ENCODE measurements around the gene CLP1.
A peak's percentile ranks its signal among the peaks of the same experiment; 100 is the strongest.

CLP1 gene

GRCh38 chr11:57657194-57658022 is at the start of gene CLP1:
Gene CLP1, plus strand, starts transcription at chr11:57657762. Its CDS starts 1,715 bp downstream, at chr11:57659477.
- peak; percentile 97 for DNase-seq

- DNase-seq, result no peak
Measured at GRCh38 chr11:57610170-57610569, 47.4 kb upstream of the CLP1 start.

GRCh38 chr11:57614234-57614772 is 43.3 kb upstream of the CLP1 start:
- DNase-seq, result no peak

GRCh38 chr11:57615308-57615707 is 42.3 kb upstream of the CLP1 start:
- no peak for DNase-seq

- no peak for DNase-seq
Measured at GRCh38 chr11:57616595-57616994, 41.0 kb upstream of the CLP1 start.

- no peak for DNase-seq
Measured at GRCh38 chr11:57618438-57618837, 39.1 kb upstream of the CLP1 start.

GRCh38 chr11:57619331-57619730 is 38.2 kb upstream of the CLP1 start:
- no peak for DNase-seq

GRCh38 chr11:57620467-57620866 is 37.1 kb upstream of the CLP1 start:
- no peak for DNase-seq

GRCh38 chr11:57622263-57622662 is 35.3 kb upstream of the CLP1 start:
- DNase-seq, result no peak

- DNase-seq, result no peak
Measured at GRCh38 chr11:57624864-57625263, 32.7 kb upstream of the CLP1 start.

GRCh38 chr11:57626895-57627294 is 30.7 kb upstream of the CLP1 start:
- no peak for DNase-seq

GRCh38 chr11:57630171-57630570 is 27.4 kb upstream of the CLP1 start:
- DNase-seq, result no peak

- DNase-seq, result no peak
Measured at GRCh38 chr11:57632116-57632515, 25.4 kb upstream of the CLP1 start.

GRCh38 chr11:57633394-57634070 is 24.0 kb upstream of the CLP1 start:
- no peak for DNase-seq

- DNase-seq, result no peak
Measured at GRCh38 chr11:57634311-57634710, 23.3 kb upstream of the CLP1 start.

- DNase-seq, result no peak
Measured at GRCh38 chr11:57635246-57635645, 22.3 kb upstream of the CLP1 start.

- DNase-seq, result no peak
Measured at GRCh38 chr11:57637626-57638004, 19.9 kb upstream of the CLP1 start.

GRCh38 chr11:57638005-57638781 is 19.4 kb upstream of the CLP1 start:
- DNase-seq, result no peak

- DNase-seq, result no peak
Measured at GRCh38 chr11:57638811-57639320, 18.7 kb upstream of the CLP1 start.

- DNase-seq, result no peak
Measured at GRCh38 chr11:57639321-57640067, 18.1 kb upstream of the CLP1 start.

GRCh38 chr11:57640068-57640800 is 17.3 kb upstream of the CLP1 start:
- DNase-seq, result no peak

Measured in activated CD4-positive, CD25-positive, alpha-beta regulatory T cell treated with anti-CD3 and anti-CD28 coated beads, Interleukin-2, amount 50 U/mL, for 72 hours (primary cell).